Measurements from ENCODE around the gene MECP2.

MECP2 gene

GRCh38 chrX:154028502-154029184, 68.9 kb downstream of the MECP2 start:
- TF ChIP-seq, protein P1, sequence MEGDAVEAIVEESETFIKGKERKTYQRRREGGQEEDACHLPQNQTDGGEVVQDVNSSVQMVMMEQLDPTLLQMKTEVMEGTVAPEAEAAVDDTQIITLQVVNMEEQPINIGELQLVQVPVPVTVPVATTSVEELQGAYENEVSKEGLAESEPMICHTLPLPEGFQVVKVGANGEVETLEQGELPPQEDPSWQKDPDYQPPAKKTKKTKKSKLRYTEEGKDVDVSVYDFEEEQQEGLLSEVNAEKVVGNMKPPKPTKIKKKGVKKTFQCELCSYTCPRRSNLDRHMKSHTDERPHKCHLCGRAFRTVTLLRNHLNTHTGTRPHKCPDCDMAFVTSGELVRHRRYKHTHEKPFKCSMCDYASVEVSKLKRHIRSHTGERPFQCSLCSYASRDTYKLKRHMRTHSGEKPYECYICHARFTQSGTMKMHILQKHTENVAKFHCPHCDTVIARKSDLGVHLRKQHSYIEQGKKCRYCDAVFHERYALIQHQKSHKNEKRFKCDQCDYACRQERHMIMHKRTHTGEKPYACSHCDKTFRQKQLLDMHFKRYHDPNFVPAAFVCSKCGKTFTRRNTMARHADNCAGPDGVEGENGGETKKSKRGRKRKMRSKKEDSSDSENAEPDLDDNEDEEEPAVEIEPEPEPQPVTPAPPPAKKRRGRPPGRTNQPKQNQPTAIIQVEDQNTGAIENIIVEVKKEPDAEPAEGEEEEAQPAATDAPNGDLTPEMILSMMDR (IDR thresholded peaks at IDR 0.05; ENCODE audit: borderline replicate concordance, insufficient read depth, low read depth, low read length), result no peak
- H3K4me3 ChIP-seq (ENCODE audit: low read depth, low read length), result no peak overlapping the region

DNA sequence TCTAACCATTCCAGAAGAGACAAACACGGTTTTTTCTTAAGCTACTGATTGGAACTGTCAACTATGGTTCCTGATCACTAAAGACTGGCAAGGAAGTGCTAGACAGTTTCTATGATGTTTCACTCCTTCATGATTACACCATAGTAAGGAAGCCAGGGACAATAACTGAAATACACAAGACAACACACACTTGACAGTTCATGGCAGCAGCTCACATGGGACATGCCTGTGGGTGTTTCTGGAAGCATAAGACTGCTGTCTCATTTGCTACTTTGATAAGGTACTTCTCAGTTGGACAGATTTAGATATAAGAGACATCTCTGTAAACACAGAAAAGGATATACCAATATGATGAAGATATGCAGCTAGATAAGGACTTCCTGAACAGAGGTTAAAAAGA, 69.5 kb downstream of the MECP2 start:
- TF ChIP-seq, protein P1 (IDR thresholded peaks at IDR 0.05; ENCODE audit: borderline replicate concordance, insufficient read depth, low read depth, low read length), result no peak
- H3K4me3 ChIP-seq (ENCODE audit: low read depth, low read length), result no peak overlapping the region

- H3K4me3 ChIP-seq (ENCODE audit: low read depth, low read length), result no peak overlapping the region
- TF ChIP-seq, protein P1 (IDR thresholded peaks at IDR 0.05; ENCODE audit: borderline replicate concordance, insufficient read depth, low read depth, low read length), result no peak
Observed at GRCh38 chrX:154027022-154027402, 70.5 kb downstream of the MECP2 start.

GRCh38 chrX:154026136-154027021, 71.1 kb downstream of the MECP2 start:
- TF ChIP-seq, protein P1 (IDR thresholded peaks at IDR 0.05; ENCODE audit: borderline replicate concordance, insufficient read depth, low read depth, low read length), result no peak
- H3K4me3 ChIP-seq (ENCODE audit: low read depth, low read length), result no peak overlapping the region

- no peak overlapping the region for H3K4me3 ChIP-seq (ENCODE audit: low read depth, low read length)
- TF ChIP-seq, protein P1 (IDR thresholded peaks at IDR 0.05; ENCODE audit: borderline replicate concordance, insufficient read depth, low read depth, low read length), result no peak
Observed at GRCh38 chrX:154025230-154025629, 72.3 kb downstream of the MECP2 start.

DNA sequence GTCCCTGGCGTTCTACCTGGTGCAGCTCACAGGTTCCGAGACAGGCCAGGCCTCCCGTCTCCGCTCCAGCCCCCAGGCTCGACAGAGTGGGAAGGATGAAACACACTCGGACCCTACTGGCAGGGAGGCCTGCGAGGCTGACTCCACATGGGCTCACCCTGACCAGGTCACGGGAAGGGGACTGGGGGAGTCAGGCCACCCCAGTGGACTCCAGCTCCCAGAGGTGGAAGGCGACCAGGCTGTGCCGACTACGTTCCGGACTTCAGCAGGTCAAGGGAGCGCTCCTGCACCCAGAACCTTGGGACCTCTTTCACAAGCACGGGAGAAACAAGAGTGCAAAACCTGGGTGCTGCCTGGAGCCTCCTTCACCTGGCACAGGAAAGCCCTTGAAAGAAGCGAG, 73.2 kb downstream of the MECP2 start:
- TF ChIP-seq, protein P1 (IDR thresholded peaks at IDR 0.05; ENCODE audit: borderline replicate concordance, insufficient read depth, low read depth, low read length), result no peak
- H3K4me3 ChIP-seq (ENCODE audit: low read depth, low read length), result no peak overlapping the region
